Measurements from ENCODE around the gene C20orf141.
"Not testable (repeated sequence)": the region's sequence is repeated elsewhere in the genome, so short reads cannot be mapped to it uniquely, and the experiment has no call there.

C20orf141 gene, protein sequence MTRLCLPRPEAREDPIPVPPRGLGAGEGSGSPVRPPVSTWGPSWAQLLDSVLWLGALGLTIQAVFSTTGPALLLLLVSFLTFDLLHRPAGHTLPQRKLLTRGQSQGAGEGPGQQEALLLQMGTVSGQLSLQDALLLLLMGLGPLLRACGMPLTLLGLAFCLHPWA

DNA sequence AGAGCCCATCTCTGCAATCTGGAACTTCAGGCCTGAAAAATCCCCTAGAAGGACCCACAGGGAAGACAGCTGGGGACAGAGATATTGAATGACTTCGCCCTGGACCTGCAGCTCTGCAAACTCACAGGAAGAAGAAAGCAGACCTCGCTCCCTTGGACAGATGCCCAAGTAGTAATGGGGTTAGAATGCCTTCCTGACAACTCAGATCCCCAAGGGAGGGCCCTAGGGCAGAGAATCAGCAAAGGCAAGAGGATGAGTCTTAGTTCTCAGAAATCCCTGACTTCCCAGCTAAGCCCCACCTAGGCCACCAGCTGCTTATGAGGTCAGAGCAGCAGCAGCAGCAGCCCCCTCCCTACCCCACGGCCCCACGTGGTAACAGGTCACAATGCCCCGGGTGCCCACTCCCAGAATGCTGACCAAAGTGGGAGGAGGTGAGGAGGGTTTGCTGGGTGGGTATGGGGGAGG is at the start of gene C20orf141:
TSS of gene C20orf141 (plus strand) at position 401 of the 465 bp plus-strand sequence. CDS start 198 bp downstream, outside the sequence.
- no peak for DNase-seq

DNA sequence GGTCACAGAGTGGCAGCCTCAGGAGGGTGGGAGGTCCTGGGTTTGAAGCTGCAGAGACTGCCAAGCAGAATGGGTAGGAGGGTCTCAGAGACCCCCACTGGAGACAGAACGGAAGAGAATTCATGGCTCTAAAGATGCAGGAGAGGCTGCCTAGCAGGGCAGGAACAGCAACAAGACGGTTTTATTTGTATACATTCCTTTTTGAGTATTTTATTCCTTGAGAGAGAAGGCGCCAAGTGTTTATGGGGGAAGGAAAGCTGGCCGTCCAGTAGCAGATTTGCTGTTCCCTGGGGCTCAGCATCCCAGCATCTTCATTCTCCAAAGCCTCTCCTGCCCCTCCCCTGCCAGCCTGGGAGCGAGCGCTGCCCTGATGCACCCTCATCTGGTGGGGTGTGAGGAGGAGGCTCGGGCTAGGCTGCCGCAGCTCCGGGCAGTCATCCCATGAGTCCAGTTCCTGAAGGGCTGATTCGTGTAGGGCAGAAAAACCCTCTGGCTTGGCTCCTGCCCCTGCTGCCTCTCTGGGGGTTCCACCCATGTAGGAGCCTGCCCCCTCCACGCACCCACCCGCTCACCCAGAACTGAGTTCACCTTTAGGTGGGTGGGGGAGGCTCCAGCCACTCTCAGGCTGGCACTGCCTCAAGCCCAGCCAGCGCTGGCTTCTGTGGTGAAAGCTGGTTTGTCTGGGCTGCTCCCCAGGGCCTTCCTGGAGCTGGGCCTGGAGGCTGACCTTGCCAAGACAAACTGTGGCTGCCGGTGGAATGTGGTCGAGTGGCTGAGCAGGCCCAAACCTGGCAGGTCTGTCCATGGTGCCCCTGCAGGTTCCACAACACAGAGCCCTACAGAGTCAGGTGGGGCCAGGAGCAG is 46.8 kb upstream of the C20orf141 start:
- no peak for DNase-seq

DNA sequence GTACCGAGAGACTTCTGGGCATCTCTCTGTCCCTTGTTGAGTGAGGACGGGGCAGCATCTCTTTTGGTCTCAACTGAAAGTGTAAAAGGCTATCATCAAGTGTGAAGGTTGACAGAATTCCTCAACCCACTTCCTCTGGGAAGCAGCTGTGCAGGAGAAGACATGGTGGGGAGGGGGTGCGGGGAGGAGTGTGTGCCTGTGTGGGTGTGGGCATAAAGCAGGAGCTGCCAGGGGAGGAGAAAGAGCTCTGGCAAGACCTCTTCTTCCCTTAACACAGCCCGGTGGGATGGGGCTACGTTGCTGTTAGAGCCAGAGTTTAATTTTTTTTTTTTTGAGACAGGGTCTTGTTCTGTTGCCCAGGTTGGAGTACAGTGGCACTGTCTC is 46.2 kb upstream of the C20orf141 start:
- no peak for DNase-seq

DNA sequence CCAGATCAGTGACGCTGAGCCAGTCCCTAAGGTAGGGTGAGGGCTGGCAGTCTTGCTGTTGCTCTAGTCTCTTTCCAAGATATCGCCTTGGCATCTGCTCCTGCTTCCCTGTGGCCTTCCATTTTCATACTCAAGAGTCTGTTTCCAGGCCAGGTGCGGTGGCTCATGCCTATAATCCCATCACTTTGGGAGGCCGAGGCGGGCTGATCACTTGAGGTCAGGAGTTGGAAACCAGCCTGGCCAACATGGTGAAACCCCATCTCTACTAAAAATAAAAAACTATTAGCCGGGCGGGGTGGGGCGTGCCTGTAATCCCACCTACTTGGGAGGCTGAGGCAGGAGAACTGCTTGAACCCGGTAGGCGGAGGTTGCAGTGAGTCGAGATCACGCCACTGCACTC is 44.7 kb upstream of the C20orf141 start:
- not testable (repeated sequence) for DNase-seq

DNA sequence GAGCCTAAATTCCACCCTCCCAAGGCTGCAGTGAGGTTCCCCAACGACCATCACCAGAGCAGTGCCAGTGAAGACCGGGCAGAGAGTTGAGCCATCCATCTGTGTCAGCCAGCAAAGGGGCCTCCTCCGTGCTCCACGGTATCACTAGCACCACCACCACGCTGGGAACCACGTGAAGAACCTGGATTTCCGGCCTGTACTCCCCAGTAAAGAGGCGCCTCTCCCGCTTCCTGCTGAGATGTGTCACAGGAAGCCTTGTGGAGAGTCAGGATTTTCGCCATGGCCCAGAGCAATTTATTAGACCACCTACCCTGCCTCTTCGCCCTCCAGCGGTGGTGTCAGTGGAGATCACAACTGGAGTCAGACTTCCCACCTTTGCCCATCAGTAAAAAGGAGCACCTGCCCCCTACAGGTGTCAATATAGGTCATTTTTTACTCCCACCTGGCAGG is 43.1 kb upstream of the C20orf141 start:
- DNase-seq = no peak

DNA sequence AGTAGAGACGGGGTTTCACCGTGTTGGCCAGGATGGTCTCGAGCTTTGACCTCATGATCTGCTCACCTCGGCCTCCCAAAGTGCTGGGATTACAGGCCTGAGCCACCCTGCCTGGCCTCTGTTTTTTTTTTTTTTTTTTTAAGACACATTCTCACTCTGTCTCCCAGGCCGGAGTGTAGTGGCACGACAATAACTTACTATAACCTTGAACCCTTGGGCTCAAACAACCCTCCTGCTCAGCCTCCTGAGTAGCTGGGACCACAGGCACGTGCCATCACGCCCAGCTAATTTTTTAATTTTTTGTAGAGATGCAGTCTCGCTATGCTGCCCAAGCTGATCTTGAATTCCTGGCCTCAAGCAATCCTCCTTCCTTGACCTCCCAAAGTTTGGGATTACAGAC is 41.0 kb upstream of the C20orf141 start:
- no peak for DNase-seq

DNA sequence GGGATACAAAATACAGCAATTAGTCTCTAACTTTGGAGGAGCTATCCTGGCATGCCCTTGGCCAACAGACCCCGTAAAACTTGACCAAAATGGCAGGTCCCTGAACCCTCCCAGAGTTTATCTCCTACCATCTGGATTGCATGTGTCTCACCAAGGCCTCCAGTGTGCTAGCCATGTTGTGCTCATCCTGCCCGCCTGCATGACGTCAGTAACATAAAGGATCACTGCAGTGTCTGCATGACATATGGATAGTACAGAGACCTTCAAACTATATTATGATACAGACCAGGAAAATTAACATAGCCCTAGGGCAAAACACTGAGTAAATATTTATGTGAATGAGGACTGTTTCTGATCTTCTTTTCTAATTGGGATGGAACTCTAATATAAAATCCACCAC is 39.6 kb upstream of the C20orf141 start:
- no peak for DNase-seq

DNA sequence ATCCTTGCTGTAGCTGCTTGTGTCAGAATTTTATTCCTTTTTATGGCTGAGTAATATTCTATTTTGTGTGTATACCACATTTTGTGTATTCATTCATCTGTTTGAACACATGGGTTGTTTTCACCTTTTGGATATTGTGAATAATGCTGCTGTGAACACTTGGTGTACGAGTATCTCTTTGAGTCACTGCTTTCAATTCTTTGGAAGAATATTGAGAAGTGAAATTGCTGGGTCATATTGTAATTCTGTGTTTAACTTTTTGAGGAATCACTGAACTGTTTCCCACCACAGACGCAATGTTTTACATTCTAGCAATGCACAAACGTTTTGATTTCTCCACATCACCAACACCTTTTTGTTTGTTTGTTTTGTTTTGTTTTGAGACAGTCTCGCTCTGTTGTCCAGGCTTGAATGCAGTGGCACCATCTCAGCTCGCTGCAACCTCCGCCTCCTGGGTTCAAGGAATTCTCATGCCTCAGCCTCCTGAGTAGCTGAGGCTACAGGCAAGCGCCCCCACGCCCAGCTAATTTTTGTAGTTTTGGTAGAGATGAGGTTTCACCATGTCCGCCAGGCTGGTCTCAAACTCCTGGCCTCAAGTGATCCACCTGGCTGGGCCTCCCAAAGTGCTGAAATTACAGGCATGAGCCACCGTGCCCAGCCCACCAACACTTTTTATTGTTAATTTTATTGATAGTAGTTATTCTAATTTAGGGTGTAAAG is 36.0 kb upstream of the C20orf141 start:
- DNase-seq = no peak

DNA sequence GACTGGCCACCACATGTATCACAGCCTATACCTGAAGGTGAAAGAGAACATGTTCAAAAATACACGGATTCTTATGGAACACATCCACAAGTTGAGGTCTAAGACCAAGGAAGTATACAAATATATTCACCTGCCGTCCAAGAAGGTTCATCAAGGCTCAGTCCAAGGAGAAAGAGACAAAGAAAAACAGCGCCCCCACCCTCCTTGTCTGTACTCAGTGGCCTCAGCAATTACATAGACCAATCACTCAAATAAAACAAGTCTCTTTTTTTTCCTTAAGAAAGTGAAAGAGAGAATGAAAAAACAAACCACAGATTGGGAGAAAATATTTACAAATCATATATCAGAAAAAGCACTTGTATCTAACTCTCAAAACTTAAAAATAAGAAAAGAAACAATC is 33.8 kb upstream of the C20orf141 start:
- DNase-seq = no peak

DNA sequence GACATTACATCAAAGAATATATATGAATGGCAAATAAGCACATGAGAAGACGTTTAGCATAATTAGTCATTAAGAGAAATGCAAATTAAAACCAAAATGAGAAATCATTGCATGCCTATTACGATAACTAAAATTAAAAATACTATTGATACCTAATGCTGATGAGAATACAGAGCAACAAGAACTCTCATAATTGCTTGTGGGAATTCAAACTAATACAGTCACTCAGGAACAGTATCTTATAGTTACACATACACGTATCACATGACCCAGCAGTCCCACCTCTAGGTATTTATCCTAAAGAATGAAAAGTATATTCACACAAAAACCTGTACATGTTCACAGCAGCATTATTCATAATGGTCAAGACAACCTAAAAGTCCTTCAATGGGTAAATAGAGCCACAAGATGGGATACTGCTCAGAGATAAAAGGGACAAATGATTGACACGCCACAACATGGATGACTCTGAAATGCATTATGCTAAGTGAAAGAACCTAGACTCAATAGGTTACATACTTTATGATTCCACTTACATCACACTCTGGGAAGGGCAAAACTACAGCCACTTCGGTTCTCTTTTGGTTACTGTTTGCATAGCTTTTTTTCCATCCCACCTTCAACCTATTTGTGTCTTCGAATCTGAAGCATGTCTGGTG is 30.8 kb upstream of the C20orf141 start:
- DNase-seq = no peak

DNA sequence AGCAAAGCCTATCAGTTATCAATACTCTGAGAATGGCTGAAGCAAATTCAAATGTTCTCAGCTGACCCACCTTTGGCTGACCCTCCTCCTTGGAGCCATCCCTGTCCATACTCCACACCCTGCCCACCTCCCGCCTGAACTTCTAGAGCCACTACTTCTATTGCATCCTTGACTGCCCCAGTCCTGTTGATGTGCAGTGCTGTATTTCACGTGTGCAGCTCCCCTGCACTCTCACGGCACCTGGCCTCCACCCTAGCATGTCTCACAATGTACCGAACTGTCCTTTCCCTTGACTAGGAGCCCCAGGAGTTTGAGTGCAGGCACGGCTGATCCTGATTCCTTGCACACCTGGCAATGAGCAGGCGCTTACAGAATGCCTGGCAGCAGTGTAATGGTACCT is 21.3 kb upstream of the C20orf141 start:
- DNase-seq = no peak

DNA sequence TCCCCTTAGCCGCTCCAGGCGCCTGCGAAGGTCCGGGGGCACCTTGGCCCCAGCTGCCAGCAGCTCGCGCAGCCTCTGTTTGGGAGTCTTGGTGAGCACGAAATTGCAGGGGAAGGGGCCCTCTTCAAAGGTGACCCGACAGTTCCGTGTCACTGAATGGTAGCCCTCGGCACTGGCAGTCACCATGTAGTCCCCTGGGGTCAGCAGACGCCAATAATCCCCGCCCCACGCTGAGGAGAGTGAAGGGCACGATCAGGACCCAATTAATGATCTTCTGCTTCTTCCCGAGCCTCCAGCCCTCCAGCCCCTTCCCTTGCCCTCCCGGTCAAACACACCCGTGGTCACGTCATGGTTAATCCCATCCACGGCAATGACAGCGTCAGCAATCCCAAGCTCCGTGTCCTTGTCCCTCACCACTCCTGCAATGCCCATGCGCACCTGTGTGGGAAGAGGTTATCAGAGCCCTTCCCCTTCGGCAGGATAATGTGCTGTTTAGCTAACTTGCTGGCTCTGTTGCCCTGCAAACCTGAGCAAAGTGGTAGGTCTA is 20.5 kb upstream of the C20orf141 start:
- DNase-seq = no peak

DNA sequence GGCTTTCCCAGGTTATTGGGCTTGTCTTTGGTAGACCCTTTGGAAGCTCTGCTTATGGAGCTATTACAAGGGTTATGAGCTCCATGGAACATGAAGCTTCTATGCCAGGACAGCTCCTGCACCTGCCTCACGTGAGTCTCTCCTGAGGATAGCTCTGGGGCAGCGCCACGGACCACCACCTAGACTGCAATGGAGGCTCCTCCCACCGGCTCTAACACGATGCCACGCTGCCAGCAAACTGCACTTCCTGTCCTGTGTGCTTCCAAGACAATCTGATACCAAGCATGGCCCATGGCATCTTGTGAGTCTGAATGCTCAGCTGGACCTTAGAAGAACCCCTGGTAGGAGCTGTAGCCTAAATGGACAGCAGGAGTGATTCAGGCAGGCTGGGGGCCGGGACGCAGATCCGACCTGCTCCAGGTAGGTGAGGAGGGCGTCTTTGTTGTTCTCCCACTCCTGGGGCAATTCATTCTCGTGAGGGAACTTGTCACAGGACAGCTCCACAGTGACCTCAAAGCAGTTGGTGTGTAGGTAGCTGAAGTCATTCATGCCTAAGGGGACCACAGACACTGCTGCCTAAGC is 19.8 kb upstream of the C20orf141 start:
- no peak for DNase-seq

DNA sequence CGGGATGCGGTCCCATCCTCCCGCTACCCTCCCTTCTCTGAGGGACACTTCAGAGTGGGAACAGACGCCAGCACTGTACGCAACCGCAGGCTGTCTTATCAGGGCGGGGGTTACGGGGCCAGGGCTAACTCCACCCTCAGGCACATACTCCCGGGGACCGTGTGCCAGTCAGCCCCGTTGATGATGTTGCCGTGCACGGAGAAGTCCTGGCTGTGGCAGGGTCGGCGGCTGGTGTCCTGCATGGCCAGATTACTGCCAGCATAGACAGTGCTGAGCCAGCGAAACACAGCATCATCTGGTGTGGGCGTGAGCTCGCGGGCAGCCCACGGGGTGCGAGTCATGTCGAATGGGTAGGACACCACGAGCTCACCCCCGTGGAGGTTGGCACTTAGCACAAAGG is 19.3 kb upstream of the C20orf141 start:
- no peak for DNase-seq

DNA sequence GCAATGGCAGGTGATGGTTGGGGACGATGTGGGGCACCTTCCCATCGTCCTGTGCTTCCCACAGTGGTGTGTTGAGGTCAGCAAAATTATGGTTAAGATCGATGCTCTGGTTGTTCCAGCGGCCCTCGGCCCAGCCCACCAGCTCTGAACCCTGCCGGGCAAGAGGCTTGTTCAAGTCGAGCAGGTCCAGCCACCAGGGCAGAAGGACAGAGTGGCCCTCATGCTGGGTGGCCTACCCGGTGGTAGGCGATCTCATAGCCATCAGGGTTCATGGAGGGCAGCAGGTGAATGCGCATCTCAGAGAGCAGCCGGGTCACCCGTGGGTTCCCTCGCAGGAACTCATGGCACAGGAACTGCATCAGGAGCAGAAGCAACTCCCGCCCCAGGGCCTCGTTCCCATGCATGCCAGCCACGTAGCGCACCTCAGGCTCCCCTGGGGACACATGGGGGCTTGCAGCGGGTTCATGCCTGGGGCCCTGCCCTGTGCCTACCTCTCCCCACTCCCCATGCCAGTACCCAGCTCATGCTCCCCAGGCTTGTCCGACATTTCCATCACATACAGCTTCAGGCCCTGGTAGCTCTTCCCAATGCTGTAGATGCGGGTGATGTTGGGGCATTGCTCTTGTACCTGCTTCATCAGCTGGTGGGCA is 18.7 kb upstream of the C20orf141 start:
- DNase-seq = no peak

DNA sequence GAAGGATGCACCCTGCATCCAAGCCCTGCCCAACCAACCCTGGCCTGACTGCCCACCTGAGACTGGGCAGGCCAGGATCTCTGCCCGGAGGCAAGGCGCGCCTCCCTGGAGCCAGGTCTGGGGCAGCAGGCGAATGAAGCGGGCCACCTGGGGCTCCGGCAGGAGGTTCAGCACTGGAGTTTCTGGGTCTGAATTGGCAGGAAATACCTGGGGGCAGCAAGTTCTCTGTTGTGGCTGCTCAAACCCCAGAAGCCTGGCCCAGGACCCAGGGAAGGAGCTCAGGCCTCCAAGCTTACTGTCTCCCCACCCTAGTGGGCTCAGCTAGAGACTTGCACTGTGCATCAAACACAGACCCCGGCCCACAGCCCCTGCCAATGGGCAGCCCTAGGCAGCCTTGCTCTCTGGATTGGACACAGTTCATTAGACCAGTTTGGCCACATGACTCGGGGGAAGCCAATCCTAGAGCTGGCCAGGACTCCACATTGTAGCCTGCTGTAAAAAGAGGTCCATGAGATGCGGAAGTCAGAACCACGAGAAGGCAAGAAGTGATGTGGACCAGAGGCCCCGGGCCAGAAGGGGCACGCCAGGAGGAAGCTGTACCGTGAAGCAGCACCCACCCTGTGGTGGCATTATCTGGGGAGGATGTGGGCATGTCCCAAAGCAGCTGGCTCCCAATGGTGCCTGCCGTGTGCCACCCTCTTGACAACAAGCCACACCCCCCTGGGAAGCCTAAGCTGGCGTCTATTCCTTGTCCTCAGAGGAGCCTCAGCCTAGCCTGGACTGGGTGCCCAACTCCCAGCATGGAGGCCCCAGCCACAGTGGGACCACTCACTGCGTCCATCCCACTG is 17.4 kb upstream of the C20orf141 start:
- no peak for DNase-seq

DNA sequence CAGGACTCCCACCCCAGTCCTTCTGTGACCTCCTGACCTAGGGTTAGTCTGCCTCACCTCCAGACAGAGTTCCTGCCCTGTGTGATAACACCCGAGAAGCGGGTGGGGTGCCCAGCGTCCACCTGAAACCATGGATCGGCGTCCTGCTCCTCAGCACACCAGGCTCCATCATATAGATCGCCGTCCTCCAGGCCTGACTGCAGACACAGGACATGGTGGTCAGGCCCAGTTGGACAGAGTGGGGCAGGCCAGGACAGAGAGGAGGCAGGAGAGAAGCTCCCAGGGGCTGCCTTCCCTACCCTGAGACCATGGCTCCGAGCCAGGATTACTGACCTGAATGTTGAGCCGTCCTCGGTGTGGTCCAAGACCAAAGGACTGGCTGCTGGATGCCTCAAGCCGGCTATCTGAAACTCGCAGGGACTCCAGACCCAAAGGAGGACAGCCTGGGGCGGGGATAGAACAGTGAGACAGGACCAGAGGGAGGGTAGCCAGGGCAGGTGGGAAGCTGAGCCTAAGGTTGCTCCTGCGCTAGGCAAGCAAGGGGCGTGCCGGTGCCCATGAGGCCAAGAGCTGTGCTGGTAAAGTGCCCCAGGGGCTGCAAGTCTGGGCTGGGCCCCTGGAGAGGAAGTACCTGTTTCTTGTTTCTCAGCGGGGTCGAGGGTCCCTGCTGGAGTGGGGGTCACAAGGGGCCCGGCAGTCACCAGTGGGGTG is 16.5 kb upstream of the C20orf141 start:
- DNase-seq = no peak

DNA sequence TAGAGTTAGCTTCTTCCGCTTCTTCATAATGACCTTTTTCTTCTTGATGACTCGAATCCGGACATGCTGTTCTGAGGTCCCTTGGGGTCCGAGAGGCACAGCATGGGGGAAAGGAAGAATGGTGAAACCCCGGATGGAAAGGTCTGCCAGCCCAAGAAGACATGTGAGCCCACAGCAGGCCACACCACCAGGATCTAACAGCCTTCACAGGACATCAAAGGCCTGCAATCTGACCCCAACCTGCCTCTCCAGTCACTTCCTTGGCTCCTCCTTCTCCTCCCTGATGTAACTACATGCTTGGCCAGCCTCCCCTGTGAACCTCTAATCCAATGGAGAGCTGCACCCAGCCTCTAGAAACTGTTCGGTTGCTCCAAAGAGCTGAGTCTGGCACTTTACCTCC is 16.0 kb upstream of the C20orf141 start:
- no peak for DNase-seq

DNA sequence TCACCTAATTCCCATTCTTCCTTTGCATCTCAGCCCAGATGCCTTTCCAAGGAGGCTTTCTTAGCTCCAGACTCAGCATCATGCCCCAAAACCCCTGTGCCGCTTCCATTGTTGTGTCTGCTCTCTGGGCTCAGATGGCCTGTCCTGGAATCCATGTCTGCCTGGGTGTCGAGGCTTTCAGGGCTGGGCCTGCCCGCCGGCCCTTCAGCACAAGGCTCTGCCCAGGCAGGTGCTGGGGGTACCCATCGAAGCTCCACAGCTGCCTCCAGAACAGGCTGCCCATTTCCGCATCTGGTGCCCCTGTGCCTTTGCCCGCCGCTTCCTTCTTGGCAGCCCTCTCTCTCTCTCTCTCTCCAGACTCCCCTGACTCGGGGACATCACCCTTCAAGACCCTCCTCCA is 15.5 kb upstream of the C20orf141 start:
- DNase-seq = no peak

All from NCI-H526 treated with DMSO at 0.1 percent for 48 hours (cell line).